GM19043 (cell line): ENCODE results near the gene VIM.
A peak's percentile ranks its signal among the peaks of the same experiment; 100 is the strongest.

ENCODE experiments used
- ATAC-seq: cut with Tn5 transposase; IDR thresholded peaks from one replicate; pipeline ENCODE4 v1.9.1; 2021; ENCODE audit warnings: low read depth; ENCODE audit not compliant: unreplicated experiment

The VIM gene

DNA sequence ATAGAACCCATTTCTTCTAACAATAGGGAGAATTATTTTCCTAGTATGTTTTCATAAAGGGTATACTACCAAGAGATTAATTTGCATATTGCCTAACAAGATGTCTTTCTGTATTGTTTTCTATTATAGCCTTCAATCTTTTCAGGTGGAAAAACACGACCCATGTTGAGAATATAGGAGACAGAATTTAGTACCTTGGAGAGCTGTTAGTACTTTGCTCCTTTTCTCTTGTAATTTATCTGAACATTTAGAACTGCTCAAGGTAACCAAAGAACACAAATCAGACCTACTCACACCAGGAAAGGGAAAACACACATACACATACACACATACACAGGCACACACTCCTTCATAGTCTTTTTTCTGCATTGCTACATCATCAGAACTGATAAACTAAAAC, 18.7 kb upstream of the VIM start:
- no peak for ATAC-seq

DNA sequence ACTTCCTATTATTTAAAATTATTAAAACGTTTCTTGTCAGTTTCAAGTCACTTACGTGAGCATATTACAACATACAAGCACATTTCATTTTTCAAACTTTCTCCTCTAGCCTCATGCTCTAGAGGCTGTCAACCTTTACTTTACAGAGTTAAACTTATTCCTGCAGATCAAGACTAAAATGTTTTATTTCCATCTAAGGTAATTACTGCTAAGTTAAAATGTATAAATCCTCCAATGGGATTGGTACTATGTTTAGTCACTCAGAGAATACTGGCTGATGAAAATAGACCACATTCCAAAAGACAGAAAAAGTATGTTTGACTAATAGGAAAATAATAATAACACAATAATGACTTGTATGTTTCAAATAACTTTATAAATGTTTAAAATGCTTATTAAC, 18.2 kb upstream of the VIM start:
- ATAC-seq = no peak

DNA sequence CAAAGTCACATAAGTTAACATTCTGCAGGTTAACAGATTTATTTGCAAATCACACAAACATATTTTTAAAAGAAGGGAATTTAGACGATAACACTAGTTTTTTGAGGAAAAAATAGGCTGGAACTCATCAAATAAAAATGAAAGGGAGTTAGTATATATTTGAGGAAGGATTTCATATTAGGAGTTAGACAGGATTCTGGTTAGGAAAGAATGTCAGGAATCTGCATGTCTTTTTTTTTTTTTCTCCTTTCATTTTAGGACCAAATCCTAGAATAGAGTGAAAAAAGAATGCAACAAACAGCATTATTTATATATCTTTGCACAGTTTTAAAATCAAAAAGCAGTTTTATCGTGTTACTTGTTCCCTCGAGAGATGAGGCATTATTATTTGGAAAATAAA, 17.7 kb upstream of the VIM start:
- ATAC-seq = no peak

DNA sequence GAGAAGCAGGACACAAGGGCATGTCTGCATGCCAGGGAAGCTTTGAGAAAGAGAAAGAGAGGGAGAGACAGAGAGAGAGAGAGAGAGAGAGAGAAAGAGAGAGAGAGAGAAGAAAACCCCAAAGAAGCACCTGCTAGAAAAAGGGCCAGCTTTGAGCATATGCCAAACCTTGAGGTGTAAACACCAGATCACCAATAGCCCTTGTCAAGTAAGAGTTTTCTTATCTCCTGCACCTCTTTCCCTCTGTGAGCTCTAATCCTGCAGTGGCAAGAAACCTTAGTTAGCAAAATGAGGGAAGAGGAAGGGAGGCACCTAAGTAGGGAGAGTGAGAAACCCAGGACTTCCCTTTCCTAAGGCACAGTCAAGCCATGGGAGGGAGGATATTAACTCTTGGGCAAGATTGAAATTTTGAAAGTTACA, 15.2 kb upstream of the VIM start:
- no peak for ATAC-seq

DNA sequence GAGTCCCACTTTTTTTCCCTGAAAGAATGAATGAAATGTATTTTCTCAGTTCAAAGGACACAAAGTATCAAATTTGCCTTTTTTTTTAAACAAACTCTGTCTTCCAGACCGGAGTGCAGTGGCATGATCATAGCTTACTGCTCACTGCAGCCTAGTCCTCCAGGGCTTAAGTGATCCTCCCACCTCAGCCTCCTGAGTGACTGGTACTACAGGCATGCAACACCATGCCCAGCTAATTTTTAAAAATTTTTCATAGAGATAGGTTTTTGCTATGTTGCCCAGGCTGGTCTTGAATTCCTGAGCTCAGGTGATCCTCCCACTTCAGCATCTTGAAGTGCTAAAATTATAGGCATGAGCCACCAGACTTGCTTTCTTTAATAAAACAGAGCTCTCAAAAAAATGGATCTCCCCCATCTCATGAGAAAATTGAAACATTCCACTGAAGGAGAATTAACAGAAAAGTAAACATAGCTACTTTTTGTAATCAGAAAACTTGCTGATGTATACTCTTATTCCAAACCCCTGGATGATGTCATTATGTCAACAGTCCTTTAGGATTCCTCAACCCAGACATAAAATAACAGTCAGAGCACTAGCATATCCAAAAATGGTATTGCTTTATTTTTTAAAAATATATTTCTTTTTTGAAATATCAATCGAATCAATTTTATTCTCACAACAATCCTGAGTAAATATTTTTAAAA, 14.2 kb upstream of the VIM start:
- ATAC-seq = no peak

DNA sequence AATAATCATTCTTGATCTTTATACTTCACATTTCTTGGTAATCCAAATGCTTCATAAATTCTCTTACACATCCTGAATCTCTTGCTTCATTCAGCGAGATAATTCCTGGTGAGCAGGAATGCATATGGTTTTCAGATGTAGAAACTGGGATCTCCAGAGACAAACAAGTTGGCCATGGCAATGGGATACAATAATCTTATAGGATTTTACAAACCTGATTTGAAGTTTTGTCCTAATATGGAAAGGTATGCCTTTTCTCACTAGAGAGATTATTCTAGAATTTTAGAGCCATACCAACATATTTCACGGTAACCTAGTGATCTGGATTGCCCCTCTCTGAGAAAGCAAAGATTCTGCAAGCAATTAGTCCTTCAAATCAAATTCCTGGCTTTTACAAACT, 13.5 kb upstream of the VIM start:
- ATAC-seq = no peak

DNA sequence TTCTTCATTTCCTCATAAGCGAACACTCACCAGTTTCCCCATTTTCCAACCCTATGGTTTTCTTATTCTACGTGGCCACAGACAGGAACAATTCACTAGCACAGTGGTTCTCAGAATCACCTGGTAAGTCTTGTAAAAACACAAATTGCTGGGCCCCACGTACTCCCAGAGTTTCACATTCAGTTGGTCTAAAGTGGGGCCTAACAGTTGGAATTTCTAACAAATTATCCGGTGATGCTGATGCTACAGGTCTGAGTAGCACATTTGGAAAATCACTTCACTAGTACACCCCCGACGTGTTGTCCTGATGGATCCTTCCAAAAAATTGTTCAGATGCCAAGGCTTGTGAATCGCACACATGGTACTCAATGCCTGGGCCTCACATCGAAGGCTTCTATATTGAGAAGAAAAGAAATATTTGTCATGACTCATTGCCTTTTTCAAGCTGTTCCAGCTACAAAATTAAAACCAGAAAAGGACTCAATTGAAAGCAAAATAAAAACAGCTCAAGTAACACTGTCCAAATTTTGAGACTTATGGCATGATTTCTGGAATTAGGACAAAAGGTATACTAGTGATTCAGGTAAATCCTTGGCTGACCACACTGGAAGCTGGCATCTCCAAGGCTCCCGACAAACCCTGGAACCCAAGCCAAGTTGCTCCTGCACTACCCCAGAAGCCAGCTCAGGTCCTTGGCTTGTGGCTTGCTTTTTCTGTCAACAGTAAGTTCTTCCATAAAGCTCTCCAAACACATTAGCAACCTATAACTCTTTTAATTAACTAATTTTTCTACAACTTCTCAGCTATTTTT, 12.9 kb upstream of the VIM start:
- ATAC-seq = no peak

DNA sequence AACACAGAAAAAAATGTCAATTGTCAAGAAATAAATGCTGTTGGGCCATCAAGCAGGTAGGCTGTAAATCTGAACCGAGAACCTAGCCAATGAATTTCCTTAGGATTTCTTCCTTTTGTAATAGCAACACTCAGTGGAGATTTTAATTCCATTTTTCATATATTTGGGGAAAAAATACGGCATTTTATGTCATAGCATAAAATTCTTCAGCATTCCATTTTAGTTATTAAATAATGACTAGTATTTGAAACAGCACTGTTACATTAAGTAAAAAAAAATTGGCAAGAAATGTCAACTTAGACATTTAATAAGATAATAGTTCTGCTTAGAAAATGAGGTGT, 12.3 kb upstream of the VIM start:
- ATAC-seq = no peak

DNA sequence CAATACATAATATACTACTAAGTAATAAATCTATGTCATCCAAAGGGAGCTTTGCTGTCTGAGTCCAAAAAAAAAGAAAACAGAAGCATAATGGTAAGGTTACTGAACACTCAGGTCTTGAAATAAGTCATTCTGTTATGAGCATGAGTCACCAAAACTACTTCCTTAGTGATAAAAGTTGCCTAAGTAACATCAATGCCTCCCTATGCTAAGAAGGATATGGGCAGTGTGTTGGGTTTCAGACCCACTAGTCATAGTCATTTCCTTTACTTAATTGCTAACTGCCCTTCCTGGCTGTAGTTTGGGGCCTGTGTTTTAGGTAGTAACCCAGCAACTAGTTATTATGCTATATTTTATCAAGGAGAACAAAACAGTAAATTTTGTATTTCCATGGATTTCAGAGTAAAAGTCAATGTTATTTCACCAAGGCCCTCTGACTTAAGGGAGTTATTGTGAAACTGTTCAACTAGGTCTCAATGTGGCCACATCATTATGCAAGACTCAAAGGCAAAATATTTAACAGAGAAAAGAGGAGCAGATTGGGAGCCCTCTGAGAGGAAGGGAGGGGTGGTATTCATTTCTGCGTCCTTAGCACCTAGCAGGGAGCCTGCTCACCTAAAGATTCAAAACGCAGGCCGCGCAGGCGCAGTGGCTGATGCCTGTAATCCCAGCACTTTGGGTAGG, 11.7 kb upstream of the VIM start:
- ATAC-seq = peak; percentile 100

DNA sequence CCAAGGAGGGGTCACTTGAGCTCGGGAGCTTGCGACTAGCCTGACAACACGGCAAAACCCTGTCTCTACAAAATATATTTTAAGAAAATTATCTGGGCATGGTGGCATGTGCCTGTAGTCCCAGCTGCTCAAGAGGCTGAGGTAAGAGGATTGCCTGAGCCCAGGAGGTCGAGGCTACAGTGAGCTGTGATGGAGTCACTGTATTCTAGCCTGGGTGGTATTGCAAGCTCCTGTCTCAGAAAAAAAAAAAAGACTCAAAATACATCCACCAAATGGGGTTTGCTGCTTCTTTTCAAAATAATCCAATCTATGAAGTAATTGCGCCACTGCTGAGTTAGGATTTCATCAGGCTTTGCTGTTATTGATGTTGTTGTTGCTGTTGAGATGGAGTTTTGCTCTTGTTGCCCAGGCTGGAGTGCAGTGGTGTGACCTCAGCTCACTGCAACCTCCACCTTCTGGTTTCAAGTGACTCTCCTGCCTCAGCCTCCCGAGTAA, 11.1 kb upstream of the VIM start:
- ATAC-seq = no peak

DNA sequence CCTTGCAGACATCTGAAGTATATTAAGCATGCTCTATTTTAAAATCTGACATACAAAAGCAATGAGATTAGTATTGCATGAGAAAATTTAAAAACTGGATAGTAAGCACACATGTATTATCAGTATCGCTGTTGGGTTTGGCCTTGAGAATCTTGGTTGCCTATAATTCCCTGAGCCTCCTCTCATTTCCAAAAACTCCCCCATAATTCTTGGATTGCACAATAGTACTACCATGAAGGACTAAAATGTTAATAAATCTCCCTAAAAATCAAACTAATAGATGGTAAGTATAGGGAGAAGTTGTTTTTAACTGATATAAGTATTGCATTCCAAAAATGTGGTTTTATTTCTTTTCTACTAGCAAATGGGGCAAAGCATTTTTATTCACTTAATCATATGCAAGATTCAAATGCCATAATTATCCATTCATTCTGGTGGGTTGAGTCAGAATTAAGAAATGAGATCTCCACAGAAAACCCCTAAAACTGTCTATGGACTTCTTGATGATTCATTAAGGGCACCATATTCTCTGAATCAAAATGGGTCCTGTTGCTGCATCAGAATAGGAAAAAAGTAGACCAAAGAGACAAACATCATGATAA, 10.3 kb upstream of the VIM start:
- ATAC-seq = no peak

DNA sequence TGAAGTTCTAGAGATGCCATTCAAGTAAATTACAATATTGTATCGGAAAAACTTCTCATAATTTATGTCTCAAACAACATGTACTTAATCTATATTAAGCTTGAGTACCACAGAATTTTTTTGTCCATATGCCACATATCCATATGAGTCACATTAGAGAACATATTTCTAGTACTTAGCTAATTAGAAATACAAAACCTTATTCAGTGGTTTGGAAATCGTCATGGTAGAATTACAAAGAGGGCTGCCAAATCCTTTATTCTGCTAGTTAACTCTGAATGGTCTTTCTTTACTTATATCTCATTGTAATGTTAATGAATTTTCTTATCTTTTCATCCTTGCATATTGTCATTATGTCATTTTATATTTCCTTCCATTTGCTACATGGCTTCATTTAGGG, 9.0 kb upstream of the VIM start:
- ATAC-seq = no peak

DNA sequence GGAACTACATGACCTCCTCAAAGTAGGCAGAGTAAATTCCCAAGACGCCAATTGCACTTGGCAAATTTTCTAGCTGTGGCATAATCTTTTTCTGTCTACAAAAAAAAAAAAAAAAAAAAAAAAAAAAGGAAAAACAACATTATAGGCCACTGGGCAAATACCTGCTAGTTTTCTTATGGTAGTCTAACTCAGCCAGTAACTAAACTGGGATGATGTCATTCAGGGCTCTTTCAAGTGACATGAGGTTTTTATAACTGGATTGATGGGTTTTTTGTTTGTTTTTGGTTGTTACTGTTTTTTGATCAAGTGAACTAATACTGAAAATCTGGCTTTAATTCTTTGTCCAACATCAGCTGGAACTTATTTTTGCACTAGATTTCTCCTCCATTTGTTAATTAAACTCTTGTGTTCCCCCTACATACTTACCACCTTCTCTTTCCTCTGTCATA, 7.4 kb upstream of the VIM start:
- no peak for ATAC-seq

DNA sequence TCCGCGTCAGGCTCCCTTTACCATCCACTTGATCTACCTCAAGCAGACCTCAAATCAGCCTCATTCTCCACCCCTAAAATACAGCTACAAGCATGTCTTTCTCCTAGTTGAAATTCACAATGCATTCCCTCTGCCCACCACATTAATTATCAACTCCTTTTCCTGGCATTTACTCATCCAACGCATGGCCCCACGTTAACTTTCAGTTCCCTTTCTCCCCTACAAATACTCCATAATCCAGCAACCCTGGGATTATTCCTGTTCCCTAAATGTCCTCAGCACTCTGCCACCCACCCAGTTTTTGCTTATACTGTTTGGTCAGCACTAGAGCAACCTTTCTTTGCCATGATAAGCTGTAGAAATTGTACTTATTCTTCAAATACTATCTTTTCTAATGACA, 5.7 kb upstream of the VIM start:
- ATAC-seq = no peak

DNA sequence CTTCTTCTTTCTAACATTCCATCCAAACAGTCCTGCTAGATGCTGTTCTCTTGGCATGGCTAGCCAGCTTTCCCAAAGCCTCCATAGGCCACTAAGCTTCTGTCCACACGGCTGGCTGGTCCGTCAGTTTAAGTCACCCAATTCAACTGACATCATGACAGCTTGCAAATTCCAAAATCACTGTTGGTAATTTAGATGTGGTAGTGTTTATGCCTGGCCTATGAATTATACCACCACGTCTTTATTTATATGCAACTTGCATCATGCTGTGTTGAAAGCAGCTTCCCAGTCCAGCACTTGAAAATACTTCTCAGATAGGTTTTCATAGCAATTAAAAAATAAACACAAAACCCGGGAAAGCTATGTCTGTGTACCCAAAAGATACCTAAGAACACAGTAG, 2.2 kb upstream of the VIM start:
- no peak for ATAC-seq

DNA sequence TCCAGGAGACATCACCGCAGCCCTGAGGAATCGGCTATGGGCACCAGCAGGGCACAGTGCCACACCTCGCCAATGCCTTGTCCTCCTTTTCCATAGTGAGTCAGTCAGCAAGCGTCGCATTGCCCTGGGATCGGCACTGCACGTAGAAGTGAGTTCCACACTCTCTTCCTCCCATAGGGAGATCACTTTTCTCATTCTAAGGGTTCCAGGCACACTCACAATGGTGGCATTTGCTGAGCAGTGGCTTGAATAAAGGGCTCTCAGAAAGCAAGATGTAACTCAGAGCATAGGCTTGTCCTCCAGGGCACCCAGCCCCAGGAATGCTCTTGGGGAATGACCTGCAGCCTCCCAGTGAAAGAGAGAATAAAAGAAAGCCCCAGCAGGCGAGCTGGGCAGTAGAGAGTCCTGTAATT, 1.1 kb upstream of the VIM start:
- ATAC-seq = no peak

DNA sequence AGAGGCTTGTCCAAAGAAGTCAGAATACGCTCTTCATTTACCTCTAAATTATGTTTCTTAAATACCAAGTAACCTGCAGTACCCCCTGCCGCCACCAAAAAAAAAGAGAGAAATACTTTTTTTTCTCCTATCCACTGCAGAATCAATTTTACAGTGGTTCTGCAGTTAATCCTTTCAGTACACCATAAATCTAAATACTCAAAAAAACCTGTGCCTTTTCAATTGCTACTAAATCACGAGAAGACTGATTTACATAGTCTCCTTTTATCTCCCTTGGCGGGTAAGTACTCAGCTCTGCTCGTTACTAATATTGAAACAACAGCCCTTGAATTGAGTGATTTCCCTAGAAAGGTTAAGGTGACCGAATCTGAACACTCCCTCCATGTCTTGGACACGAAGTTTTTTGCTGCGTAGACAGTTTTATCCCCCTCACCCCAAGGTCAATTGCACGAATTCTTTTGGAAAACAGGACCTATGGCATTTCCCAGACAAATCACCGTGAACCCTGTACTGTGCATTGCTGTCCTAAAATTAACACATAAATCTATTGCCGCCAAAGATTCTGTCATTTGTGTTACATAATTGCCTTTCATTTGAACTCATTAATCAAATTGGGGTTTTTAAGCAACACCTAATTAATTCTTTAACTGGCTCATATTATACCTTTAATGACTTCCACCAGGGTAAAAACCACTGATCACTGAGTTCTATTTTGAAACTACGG, 512 bp upstream of the VIM start:
- peak; percentile 17 for ATAC-seq

DNA sequence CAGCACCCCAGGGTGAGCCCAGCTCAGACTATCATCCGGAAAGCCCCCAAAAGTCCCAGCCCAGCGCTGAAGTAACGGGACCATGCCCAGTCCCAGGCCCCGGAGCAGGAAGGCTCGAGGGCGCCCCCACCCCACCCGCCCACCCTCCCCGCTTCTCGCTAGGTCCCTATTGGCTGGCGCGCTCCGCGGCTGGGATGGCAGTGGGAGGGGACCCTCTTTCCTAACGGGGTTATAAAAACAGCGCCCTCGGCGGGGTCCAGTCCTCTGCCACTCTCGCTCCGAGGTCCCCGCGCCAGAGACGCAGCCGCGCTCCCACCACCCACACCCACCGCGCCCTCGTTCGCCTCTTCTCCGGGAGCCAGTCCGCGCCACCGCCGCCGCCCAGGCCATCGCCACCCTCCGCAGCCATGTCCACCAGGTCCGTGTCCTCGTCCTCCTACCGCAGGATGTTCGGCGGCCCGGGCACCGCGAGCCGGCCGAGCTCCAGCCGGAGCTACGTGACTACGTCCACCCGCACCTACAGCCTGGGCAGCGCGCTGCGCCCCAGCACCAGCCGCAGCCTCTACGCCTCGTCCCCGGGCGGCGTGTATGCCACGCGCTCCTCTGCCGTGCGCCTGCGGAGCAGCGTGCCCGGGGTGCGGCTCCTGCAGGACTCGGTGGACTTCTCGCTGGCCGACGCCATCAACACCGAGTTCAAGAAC, 1.1 kb downstream of the VIM start:
- ATAC-seq = peak; percentile 3

DNA sequence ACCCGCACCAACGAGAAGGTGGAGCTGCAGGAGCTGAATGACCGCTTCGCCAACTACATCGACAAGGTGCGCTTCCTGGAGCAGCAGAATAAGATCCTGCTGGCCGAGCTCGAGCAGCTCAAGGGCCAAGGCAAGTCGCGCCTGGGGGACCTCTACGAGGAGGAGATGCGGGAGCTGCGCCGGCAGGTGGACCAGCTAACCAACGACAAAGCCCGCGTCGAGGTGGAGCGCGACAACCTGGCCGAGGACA, 1.6 kb downstream of the VIM start:
- peak; percentile 1 for ATAC-seq

DNA sequence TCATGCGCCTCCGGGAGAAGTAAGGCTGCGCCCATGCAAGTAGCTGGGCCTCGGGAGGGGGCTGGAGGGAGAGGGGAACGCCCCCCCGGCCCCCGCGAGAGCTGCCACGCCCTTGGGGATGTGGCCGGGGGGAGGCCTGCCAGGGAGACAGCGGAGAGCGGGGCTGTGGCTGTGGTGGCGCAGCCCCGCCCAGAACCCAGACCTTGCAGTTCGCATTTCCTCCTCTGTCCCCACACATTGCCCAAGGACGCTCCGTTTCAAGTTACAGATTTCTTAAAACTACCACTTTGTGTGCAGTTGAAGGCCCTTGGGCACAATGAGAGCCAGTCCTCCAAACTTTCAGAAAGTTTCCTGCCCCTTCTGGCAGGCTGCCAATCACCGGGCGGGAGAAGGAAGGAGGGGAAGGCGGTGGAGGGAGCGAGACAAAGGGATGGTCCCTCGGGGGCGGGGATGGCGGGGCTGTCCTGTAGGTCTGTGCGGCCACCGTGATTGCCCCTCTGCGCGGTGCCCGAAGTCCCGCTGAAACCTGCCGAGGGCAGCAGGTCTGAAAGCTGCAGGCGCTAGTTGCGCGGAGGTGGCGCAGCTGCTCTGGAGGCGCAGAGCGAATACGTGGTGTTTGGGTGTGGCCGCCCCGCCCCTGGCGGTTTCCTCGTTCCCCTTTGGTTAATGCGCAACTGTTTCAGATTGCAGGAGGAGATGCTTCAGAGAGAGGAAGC, 2.1 kb downstream of the VIM start:
- ATAC-seq = peak; percentile 47
